HG03108 (cell line): ENCODE measurements around the gene GTF2I.
"Not testable (repeated sequence)": the region's sequence is repeated elsewhere in the genome, so short reads cannot be mapped to it uniquely, and the experiment has no call there.

ENCODE experiments used
- ATAC-seq: cut with Tn5 transposase; IDR thresholded peaks from one replicate; pipeline ENCODE4 v1.9.1; 2021; ENCODE audit warnings: moderate library complexity; ENCODE audit not compliant: unreplicated experiment

GTF2I gene

GRCh38 chr7:74657692-74658177 is at the start of gene GTF2I:
TSS of gene GTF2I (plus strand) at chr7:74657718. CDS start at chr7:74689129, 31,411 bp downstream.
- peak; percentile 12 for ATAC-seq

GRCh38 chr7:74612015-74612829 is 45.3 kb upstream of the GTF2I start:
- ATAC-seq, result no peak

GRCh38 chr7:74615933-74616780 is 41.4 kb upstream of the GTF2I start:
- ATAC-seq, result no peak

GRCh38 chr7:74617180-74617744 is 40.3 kb upstream of the GTF2I start:
- ATAC-seq, result no peak

GRCh38 chr7:74619235-74619860 is 38.2 kb upstream of the GTF2I start:
- ATAC-seq, result no peak

- no peak for ATAC-seq
Observed at GRCh38 chr7:74622228-74622749, 35.2 kb upstream of the GTF2I start.

- no peak for ATAC-seq
Observed at GRCh38 chr7:74623135-74623534, 34.4 kb upstream of the GTF2I start.

GRCh38 chr7:74625446-74625845 is 32.1 kb upstream of the GTF2I start:
- ATAC-seq, result no peak

- ATAC-seq, result no peak
Observed at GRCh38 chr7:74627661-74628411, 29.7 kb upstream of the GTF2I start.

- no peak for ATAC-seq
Observed at GRCh38 chr7:74632505-74632904, 25.0 kb upstream of the GTF2I start.

GRCh38 chr7:74633451-74633921 is 24.0 kb upstream of the GTF2I start:
- no peak for ATAC-seq

- no peak for ATAC-seq
Observed at GRCh38 chr7:74637745-74638144, 19.8 kb upstream of the GTF2I start.

- ATAC-seq, result peak; percentile 71
Observed at GRCh38 chr7:74650055-74650454, 7.5 kb upstream of the GTF2I start.

GRCh38 chr7:74650493-74651132 is 6.9 kb upstream of the GTF2I start:
- peak; percentile 37 for ATAC-seq

- ATAC-seq, result not testable (repeated sequence)
Observed at GRCh38 chr7:74651133-74651504, 6.4 kb upstream of the GTF2I start.

GRCh38 chr7:74653686-74654181 is 3.8 kb upstream of the GTF2I start:
- no peak for ATAC-seq

GRCh38 chr7:74654811-74655210 is 2.7 kb upstream of the GTF2I start:
- ATAC-seq, result no peak

- no peak for ATAC-seq
Observed at GRCh38 chr7:74655324-74655723, 2.2 kb upstream of the GTF2I start.

- no peak for ATAC-seq
Observed at GRCh38 chr7:74655768-74656440, 1.6 kb upstream of the GTF2I start.
